H7 (cell line): ENCODE results near the gene TEAD3. TPM values are rescaled to one million over a fixed set of nuclear protein-coding genes. Genes with fewer than 3 reads are reported as not detected.
A peak's percentile ranks its signal among the peaks of the same experiment; 100 is the strongest.

Experiments
- DNase-seq: peaks from one replicate; pipeline ENCODE4 v3.0.0; 2012
- H3K27me3 ChIP-seq: 2 replicates; pipeline ENCODE4 v1.6.0; 2011; ENCODE audit warnings: mild to moderate bottlenecking, low read length; ENCODE audit not compliant: control insufficient read depth, insufficient read depth
- H3K36me3 ChIP-seq: replicated peaks from 2 replicates; pipeline ENCODE4 v1.5.1; 2011; ENCODE audit warnings: low read length; ENCODE audit not compliant: control insufficient read depth, insufficient read depth
- H3K4me3 ChIP-seq: 2 replicates; pipeline ENCODE4 v1.5.1; 2011; ENCODE audit warnings: low read depth, mild to moderate bottlenecking, control low read depth, low read length, moderate library complexity; ENCODE audit not compliant: insufficient read depth
- total RNA-seq: library from RNA; depleted of rRNA; stranded (reverse); fragments of >200 nt; shearing (Covaris generic); gene quantifications from 2 replicates; pipeline ENCODE4 v1.2.3, GENCODE V29; 2014

The TEAD3 gene
- total RNA-seq, 1 experiment from 2014 or later: 17.6 TPM

DNA sequence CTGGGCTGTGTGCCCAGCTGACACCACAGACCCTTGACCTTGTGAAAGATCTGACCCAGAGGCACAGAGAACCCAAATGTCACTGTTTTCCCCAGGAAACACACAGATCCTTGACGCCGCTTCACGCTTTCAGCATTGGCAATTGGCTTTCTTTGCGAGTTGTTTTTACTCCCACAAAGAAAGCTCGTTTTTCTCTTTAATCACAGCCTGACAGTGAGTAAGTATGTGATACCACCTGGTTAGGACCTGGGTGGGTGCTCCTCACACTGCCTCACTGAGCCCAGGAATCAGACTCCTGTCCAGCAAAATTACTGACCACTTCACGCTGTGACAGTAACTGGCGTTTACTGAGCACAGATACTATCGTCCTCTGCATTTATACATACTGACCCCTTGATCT lies 15.7 kb downstream of the TEAD3 start:
- Histone ChIP-seq H3K36me3 (peaks cover 8% of the 10 kb centered on the region), H3K4me3 (no peak overlapping the region), H3K27me3 (no peaks in the 10 kb centered on the region)
- no peak for DNase-seq

DNA sequence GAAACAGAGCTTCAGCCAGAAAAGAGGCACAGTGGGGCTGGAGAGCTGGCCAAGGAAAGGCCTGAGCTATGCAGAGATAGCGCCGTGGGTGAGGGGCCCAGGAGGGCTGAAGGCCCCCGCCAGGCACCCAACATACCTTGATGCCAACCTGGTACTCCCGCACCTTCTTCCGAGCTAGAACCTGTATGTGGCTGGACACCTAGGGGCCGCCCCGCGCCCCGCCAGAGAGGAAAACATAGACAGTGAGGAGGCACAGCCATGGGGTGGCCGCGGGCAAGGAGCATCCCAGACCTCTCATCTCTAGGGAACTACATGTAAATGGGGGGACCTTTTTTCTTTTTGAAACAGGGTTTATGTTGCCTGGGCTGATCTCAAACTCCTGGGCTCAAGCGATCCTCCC lies 16.7 kb downstream of the TEAD3 start:
- no peak overlapping the region for H3K4me3 ChIP-seq
- peaks cover 8% of the 10 kb centered on the region for H3K36me3 ChIP-seq
- no peaks in the 10 kb centered on the region for H3K27me3 ChIP-seq
- no peak for DNase-seq

DNA sequence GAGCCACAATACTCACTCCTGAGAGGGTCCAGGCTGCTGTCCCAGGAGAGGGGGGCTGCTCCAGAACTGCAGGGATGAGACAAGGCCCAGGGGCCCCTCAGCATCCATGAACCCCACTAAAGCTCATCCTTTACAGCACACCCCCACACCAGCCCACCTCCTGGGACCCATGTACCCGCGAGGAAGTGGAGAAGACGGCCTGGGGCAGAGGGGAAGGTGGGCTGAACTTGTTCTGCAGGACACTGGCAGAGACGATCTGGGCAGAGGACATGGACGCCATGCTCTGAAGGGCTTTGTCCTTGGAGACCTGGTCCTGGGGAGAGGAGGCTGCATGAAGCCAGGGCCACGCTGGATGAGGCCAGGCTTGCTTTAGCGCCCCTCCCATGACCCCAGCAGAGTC lies 18.6 kb downstream of the TEAD3 start:
- H3K36me3 ChIP-seq: peaks cover 11% of the 10 kb centered on the region
- H3K4me3 ChIP-seq: no peak overlapping the region
- H3K27me3 ChIP-seq: no peaks in the 10 kb centered on the region
- DNase-seq: no peak

DNA sequence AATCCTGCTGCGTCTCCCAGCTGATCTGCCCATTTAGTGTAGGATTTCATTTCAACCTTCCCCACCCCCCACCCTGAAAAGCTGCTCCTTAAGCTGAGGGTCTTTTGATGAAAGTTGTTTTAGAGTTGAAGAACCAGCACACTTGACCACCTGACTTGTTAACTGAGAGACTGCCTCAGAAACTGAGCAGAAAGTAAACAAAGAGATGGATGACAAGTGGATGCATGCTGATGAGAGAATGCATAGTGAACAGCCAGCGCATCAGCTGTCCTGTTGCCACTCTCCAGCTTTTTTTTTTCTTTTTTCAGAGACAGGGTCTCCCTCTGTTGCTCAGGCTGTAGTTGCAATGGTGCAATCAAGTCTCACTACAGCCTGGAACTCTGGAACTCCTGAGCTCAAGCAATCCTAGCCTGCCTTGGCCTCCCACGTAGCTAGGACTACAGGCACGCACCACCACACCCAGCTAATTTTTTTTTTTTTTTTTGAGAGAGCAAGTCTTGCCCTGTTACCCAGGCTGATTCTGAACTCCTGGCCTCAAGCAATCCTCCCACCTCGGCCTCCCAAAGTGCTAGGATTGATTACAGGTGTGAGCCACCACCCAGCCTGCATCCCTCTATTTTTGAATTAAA lies 19.2 kb downstream of the TEAD3 start:
- no peak for DNase-seq
- Histone ChIP-seq H3K4me3 (no peak overlapping the region), H3K27me3 (no peaks in the 10 kb centered on the region)

DNA sequence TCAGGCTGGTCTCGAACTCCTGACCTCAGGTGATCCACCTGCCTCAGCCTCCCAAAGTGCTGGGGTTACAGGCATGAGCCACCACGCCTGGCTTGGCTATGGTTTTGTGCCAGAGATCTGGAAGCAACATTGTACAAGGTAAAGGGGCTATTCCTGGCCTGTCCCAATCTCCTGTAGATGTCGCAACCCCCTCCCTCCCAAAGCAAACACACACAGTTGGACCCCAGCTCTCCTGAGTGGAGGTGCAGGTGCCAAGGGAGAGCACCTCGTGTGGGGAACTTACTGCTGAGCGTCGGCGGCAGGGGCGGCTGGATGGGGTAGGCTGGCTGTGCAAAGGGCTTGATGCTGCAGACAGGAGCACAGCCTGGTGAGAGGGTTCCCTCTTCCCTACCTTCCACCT lies 19.9 kb downstream of the TEAD3 start:
- DNase-seq: peak; percentile 55
- Histone ChIP-seq H3K4me3 (no peak overlapping the region), H3K36me3 (peaks cover 19% of the 10 kb centered on the region), H3K27me3 (no peaks in the 10 kb centered on the region)

More for the DNA sequence above, 19.2 kb downstream of the TEAD3 start:
- peaks cover 13% of the 10 kb centered on the region for H3K36me3 ChIP-seq

DNA sequence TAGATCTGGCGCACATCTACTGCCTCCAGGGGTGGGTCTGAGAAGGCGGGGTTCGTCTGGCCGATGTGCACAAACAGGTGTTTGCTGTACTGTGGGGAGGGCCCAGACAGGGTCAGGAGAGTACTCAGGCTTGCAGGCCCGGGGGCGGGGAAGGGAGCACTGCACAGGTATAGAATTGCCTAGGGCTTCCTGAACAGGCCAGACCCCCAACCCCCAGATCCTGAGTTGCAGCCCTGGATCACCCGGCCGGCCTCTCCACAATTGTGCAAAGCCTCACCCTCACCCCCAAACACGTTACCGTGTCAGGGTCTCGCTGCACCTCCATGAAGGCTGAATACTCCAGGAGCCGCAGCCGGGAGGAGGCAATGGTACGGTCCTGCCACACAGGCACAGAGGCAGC lies 20.9 kb downstream of the TEAD3 start:
- Histone ChIP-seq H3K36me3 (peaks cover 19% of the 10 kb centered on the region), H3K27me3 (no peaks in the 10 kb centered on the region), H3K4me3 (no peak overlapping the region)
- DNase-seq: peak; percentile 67

DNA sequence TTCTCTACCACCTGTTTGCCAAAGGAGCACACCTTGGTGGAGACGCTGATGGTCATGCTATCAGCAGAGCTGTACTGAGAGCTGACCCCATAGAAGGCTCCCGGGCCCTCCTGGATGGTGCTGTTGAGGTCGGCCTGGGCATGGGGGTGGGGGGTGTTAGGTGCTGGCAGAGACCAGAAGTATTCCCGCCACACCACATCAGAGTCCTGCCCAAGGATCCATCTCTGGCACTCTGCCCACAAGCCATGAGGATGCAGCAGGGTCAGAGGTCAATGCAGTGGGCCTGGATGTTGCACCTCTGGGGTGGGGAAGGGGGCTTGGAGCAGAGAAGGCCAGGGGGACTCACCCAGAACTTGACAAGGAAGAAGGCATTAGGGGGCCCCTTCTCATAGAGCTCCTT lies 21.3 kb downstream of the TEAD3 start:
- Histone ChIP-seq H3K36me3 (peaks cover 21% of the 10 kb centered on the region), H3K4me3 (no peak overlapping the region), H3K27me3 (no peaks in the 10 kb centered on the region)
- peak; percentile 47 for DNase-seq

DNA sequence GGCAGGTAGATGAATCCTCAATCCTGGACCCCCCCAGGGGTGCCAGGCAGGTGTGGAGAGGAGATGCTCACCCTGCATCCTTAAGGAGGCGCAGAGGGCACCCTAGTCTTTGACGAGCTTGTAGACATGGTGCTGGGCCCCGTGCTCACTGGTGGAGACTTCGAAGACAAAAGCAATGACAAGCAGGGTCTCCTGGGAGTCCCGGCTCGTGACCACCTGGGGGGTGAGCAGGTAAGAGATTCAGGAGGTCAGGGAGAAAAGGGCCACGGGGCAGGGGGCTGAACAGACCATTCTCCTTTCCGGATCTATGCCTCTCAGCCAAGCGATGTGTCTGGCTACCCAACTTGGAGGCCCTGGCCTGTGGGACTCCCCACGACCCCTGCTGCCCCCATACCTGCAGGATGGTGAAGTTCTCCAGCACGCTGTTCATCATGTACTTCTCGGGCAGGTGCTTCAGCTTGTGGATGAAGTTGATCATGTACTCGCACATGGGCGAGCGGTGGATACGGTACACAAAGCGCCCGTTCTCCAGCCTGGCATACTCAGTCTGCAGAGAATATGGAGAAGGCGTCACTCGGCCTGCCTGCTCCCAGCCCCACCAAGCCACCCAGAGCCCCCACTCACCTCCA lies 21.8 kb downstream of the TEAD3 start:
- Histone ChIP-seq H3K36me3 (peaks cover 24% of the 10 kb centered on the region), H3K27me3 (no peaks in the 10 kb centered on the region), H3K4me3 (no peak overlapping the region)
- DNase-seq: no peak

DNA sequence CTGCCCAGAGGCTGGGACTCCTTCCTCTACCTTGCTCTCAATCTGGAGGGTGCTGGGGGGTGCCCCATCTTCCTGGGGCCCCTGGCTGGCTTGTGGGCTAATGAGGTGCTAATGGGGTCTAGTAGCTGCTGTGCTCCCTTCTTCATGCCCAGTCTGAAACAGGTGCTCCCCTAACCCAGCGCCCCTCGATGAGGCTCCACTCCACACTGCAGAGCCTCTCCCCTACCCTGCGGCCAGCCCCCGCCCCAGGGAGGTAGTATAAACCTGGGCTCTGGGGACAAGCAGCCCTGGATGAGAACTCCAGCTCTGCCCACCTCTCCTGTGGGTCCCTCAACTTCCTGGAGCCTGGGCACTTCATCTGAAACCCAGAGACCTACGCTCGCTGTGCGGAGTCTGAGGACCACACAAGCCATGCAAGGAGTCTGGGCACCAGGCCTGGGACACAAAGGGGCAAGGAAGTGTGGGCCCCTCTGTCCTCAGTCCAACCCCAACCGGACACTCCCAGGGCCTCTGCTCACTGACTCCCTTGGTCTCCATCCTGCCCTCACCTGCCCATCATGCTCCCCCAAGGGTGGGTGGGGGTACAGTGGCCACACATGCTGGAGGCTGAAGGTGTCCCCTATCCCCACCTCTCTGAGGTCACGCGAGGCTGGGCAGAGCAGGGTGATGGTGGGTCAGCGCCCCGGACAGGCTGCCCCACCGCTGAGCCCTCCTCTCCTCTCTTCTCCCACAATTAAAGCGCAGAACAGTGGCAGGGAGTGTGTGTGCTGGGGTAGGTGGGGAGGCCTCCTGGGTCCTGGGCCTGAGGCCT lies 22.5 kb downstream of the TEAD3 start:
- Histone ChIP-seq H3K27me3 (no peaks in the 10 kb centered on the region), H3K36me3 (peaks cover 30% of the 10 kb centered on the region)
- peak; percentile 73 for DNase-seq

DNA sequence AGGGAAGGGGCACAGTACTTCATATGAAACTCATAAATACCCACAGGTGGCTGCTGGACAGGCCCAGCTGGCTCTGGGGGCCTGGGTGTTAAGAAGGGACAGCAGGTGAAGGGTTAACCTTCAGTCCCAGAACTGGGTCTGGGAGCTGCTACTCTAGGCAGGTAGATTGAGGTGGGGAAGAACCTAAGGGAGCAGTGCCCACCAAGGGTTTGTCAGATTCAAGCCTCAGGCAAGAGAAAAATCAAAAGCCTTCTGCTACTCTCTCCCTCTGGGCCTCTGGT lies 23.1 kb downstream of the TEAD3 start:
- H3K4me3 ChIP-seq: no peak overlapping the region
- H3K36me3 ChIP-seq: peaks cover 33% of the 10 kb centered on the region
- H3K27me3 ChIP-seq: no peaks in the 10 kb centered on the region
- no peak for DNase-seq

More for the DNA sequence above, 22.5 kb downstream of the TEAD3 start:
- H3K4me3 ChIP-seq: no peak overlapping the region

DNA sequence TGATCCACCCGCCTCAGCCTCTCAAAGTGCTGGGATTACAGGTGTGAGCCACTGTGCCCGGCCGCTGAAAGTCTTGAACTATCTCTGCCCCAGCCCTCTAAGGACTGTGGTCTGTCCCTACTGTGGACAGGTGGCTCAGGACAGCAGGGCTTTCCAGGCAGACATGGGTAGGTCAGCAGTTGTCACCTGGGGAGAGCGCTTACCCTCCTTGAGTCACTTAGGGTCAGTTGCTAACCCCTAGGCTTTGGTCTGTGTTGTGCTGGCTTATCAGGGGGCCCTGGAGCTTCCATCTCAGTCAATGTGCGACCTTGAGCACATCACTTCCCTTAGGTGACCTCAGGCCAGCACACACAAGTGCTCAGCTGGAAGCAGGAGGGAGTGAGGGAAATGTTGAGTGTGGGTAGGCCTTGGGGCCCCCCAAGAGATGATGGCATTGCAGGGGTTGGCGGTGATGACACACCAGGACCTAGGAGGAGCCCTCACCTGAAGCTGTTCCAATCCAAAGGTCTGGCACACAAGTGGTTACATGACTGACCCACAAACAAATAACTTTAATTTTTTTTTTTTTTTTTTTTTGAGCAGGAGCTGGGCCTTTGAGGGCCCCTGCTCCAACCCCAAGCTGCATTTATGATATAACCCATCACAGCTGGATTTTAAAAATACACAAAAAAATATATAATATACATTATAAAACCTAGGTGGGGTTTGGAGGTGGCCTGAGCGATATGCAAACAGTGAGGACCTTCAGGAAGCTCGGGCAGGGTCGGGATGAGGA lies 23.6 kb downstream of the TEAD3 start:
- H3K4me3 ChIP-seq: no peak overlapping the region
- H3K36me3 ChIP-seq: peaks cover 33% of the 10 kb centered on the region
- DNase-seq: peak; percentile 55
- no peaks in the 10 kb centered on the region for H3K27me3 ChIP-seq

DNA sequence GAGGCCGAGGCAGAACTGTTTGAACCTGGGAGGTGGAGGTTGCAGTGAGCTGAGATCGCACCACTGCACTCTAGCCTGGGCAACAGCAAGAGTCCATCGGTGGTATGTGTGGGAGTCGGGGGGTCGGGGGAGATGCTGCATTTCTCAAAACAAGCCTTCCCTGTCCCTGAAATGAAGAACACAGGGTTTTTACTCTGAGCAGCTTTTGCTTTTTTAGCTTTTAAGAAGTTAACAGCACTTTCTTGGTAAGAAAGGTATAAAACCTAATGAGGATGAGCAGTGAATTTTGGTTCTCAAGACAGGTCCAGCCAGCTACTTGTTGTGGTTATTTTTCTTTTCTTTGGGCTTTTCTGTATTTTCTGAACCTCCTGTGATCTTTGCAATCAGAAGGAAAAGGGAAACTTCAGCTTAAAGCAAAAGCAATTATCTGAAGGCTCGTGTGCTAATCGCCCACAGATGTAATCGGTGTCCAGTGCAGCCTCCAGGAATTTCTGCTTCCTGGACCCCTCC lies 25.0 kb downstream of the TEAD3 start:
- no peak for DNase-seq
- Histone ChIP-seq H3K4me3 (no peak overlapping the region), H3K36me3 (peaks cover 31% of the 10 kb centered on the region), H3K27me3 (no peaks in the 10 kb centered on the region)

DNA sequence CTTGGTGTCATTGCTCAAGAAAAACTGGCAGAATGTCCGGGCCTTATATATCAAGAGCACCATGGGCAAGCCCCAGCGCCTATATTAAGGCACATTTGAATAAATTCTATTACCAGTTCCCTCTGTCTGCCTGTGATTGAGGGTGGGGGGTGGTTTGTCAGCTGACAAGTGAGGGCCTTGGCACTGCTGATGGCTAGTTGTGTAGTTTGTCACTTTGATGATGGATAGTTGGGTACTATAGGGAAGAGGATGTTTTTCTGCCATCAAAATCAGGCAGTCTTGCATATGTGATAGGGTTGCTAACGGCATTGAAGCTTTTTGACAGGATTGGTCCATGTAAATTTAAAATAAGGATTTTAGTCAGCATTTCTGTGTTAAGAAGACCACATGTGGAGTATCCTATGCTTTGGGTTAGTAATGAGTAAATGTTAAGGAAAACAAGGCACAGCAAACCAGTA lies 26.2 kb downstream of the TEAD3 start:
- H3K36me3 ChIP-seq: peaks cover 34% of the 10 kb centered on the region
- no peak for DNase-seq
- H3K27me3 ChIP-seq: no peaks in the 10 kb centered on the region
- no peak overlapping the region for H3K4me3 ChIP-seq
